ENCODE data around the gene ZBP1. TPM values are rescaled to one million over a fixed set of nuclear protein-coding genes. Genes with fewer than 3 reads are reported as not detected.
"Not testable (repeated sequence)": the region's sequence is repeated elsewhere in the genome, so short reads cannot be mapped to it uniquely, and the experiment has no call there.

Gene ZBP1
- total RNA-seq, 1 donor from 2014 or later, result not detected

DNA sequence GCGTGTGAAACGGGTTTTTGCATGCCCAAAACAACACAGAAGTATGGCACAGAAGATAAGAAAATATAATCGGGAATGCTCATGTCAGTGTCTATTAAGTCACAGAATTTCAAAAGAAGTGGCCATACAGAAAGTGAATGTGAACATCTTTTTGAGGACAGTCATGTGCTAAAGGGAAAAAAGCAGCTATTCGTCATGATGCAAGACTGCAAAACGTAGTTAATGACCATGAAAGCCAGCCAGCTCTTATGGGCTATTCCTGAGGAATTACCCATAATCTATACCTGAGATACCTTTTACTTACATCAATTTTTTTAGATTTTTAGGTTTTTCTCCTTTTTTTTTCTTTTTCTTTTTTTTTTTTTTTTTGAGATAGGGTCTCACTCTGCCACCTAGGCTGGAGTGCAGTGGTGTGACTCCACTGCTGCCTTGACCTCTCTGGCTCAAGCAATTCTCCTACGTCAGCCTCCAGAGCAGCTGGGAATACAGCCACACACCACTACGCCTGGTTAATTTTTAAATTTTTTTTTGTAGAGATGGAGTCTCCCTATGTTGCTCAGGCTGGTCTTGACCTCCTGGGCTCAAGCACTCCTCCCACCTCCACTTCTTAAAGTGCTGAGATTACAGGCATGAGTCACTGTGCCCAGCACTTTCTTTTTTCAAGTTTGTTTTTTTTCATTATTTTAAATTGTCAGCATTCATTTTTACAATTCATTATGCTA, 18.1 kb upstream of the ZBP1 start:
- no peak for DNase-seq (ENCODE audit: extremely low spot score, unreplicated experiment)

GRCh38 chr20:57633945-57634491, 13.8 kb upstream of the ZBP1 start:
- no peaks in the 10 kb centered on the region for H3K4me1 Mint-ChIP-seq (ENCODE audit: unreplicated experiment)
- TF ChIP-seq CTCF (conservative IDR thresholded peaks at IDR 0.05), result no peak
- no peak overlapping the region for H3K4me3 Mint-ChIP-seq
- peaks cover 25% of the 10 kb centered on the region for H3K27me3 Mint-ChIP-seq
- no peak for DNase-seq (ENCODE audit: extremely low spot score, unreplicated experiment)
- no peak overlapping the region for H3K27ac Mint-ChIP-seq
- peaks cover 8% of the 10 kb centered on the region for H3K9me3 Mint-ChIP-seq
- no peaks in the 10 kb centered on the region for H3K36me3 Mint-ChIP-seq

More for the DNA sequence above, 18.1 kb upstream of the ZBP1 start:
- Mint-ChIP-seq H3K27me3 (peaks cover 34% of the 10 kb centered on the region), H3K27ac (no peak overlapping the region), H3K4me1 (ENCODE audit: unreplicated experiment) (no peaks in the 10 kb centered on the region), H3K9me3 (peaks cover 8% of the 10 kb centered on the region), H3K4me3 (no peak overlapping the region), H3K36me3 (no peaks in the 10 kb centered on the region)
- TF ChIP-seq CTCF (conservative IDR thresholded peaks at IDR 0.05), result no peak

DNA sequence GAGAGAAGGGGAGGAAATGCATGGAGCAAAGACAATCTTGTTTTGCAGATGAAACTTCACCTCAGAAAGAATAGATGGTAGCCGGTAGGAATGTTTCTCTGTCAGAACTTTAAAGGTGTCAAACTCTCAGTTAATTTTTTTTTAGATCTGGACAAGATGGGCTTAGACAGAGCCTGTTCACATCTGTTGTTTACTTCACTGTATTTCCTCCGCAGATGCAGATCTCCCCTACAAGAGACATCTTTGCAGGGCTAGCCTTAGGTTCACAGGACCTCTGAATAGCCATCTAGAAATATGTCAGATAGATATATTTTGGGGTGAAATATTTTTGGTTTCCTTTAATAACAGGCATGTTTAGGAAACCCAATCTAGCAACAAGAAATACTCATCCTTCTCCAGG, 12.1 kb upstream of the ZBP1 start:
- no peak overlapping the region for H3K27ac Mint-ChIP-seq
- peaks cover 22% of the 10 kb centered on the region for H3K27me3 Mint-ChIP-seq
- H3K4me3 Mint-ChIP-seq, result no peak overlapping the region
- DNase-seq (ENCODE audit: extremely low spot score, unreplicated experiment), result no peak
- peaks cover 4% of the 10 kb centered on the region for H3K4me1 Mint-ChIP-seq (ENCODE audit: unreplicated experiment)
- peaks cover 8% of the 10 kb centered on the region for H3K9me3 Mint-ChIP-seq
- H3K36me3 Mint-ChIP-seq, result no peaks in the 10 kb centered on the region
- TF ChIP-seq CTCF (conservative IDR thresholded peaks at IDR 0.05), result no peak

DNA sequence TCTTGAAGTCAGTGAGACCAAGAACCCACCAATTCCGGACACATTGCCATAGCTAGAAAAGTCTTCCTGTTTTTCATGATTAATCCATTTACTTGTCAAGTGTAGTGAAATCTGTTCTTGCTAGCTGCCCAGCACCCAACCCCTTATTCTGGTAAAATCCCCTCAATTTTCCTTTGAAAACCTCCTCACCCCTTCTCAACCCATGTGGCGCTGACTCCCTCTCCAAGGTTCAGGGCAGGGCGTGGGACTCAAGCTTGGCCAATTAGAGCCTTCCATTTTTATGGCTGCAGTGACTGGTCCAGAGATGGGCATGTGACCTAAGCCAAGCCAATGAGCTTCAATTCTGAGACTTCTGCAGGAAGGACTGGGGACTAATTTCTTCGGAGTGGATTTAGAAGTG, 9.8 kb upstream of the ZBP1 start:
- Mint-ChIP-seq H3K4me3 (no peak overlapping the region), H3K27ac (no peak overlapping the region), H3K36me3 (no peaks in the 10 kb centered on the region), H3K9me3 (peaks cover 4% of the 10 kb centered on the region), H3K4me1 (ENCODE audit: unreplicated experiment) (peaks cover 4% of the 10 kb centered on the region), H3K27me3 (peaks cover 8% of the 10 kb centered on the region)
- no peak for DNase-seq (ENCODE audit: extremely low spot score, unreplicated experiment)
- no peak for TF ChIP-seq CTCF (conservative IDR thresholded peaks at IDR 0.05)

GRCh38 chr20:57629491-57629901, 9.3 kb upstream of the ZBP1 start:
- not testable (repeated sequence) for H3K9me3 Mint-ChIP-seq; H3K36me3 Mint-ChIP-seq; DNase-seq (ENCODE audit: extremely low spot score, unreplicated experiment); H3K4me1 Mint-ChIP-seq (ENCODE audit: unreplicated experiment); H3K4me3 Mint-ChIP-seq; H3K27me3 Mint-ChIP-seq; H3K27ac Mint-ChIP-seq

DNA sequence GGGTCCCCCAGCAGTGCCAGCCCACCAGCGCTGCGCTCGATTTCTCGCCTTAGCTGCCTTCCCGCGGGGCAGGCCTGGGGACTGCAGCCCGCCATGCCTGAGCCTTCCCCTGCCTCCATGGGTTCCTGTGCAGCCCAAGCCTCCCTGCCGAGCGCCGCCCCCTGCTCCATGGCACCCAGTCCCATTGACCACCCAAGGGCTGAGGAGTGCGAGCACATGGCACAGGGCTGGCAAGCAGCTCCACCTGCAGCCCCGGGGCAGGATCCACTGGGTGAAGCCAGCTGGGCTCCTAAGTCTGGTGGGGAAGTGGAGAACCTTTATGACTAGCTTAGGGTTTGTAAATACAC, 8.7 kb upstream of the ZBP1 start:
- not testable (repeated sequence) for H3K4me1 Mint-ChIP-seq (ENCODE audit: unreplicated experiment); H3K27me3 Mint-ChIP-seq; H3K9me3 Mint-ChIP-seq; H3K27ac Mint-ChIP-seq; H3K4me3 Mint-ChIP-seq; H3K36me3 Mint-ChIP-seq
- peak; percentile 62 for DNase-seq (ENCODE audit: extremely low spot score, unreplicated experiment)

All from type B pancreatic cell (in vitro differentiated cells).